Ishikawa (cell line): Measurements from ENCODE around the gene ALMS1.

Source experiments
- CEBPB ChIP-seq: IDR thresholded peaks from 2 replicates; pipeline ENCODE4 v1.6.1; 2012
- CREB1 ChIP-seq: IDR thresholded peaks from 2 replicates; pipeline ENCODE4 v1.6.1; 2012; ENCODE audit warnings: low read depth
- EGR1 ChIP-seq: IDR thresholded peaks from 2 replicates; pipeline ENCODE4 v1.6.1; 2012
- EP300 ChIP-seq: IDR thresholded peaks from 2 replicates; pipeline ENCODE4 v1.6.1; 2012; ENCODE audit warnings: borderline replicate concordance
- FOXM1 ChIP-seq: IDR thresholded peaks from 2 replicates; pipeline ENCODE4 v1.6.1; 2012; ENCODE audit warnings: low read depth, borderline replicate concordance
- NFIC ChIP-seq: IDR thresholded peaks from 2 replicates; pipeline ENCODE4 v1.6.1; 2012
- RAD21 ChIP-seq: IDR thresholded peaks from 2 replicates; pipeline ENCODE4 v1.6.1; 2012; ENCODE audit warnings: low read depth
- TAF1 ChIP-seq: IDR thresholded peaks from 2 replicates; pipeline ENCODE4 v1.6.1; 2012; ENCODE audit warnings: low read depth, mild to moderate bottlenecking
- TCF12 ChIP-seq: IDR thresholded peaks from 2 replicates; pipeline ENCODE4 v1.6.1; 2012; ENCODE audit warnings: low read depth
- TEAD4 ChIP-seq: IDR thresholded peaks from 2 replicates; pipeline ENCODE4 v1.6.1; 2012
- YY1 ChIP-seq: IDR thresholded peaks from 2 replicates; pipeline ENCODE4 v1.6.1; 2012; ENCODE audit warnings: low read depth
- ZBTB7A ChIP-seq: IDR thresholded peaks from 2 replicates; pipeline ENCODE4 v1.6.1; 2012; ENCODE audit warnings: low read depth
- TF ChIP-seq, protein P1 (sequence below): IDR thresholded peaks from 2 replicates; pipeline ENCODE4 v1.6.1; 2012
- TF ChIP-seq, protein P2 (sequence below): IDR thresholded peaks from 2 replicates; pipeline ENCODE4 v1.6.1; 2012; ENCODE audit warnings: low read depth, mild to moderate bottlenecking
- TF ChIP-seq, protein P3 (sequence below): IDR thresholded peaks from 2 replicates; pipeline ENCODE4 v1.6.1; 2012

ALMS1 gene

DNA sequence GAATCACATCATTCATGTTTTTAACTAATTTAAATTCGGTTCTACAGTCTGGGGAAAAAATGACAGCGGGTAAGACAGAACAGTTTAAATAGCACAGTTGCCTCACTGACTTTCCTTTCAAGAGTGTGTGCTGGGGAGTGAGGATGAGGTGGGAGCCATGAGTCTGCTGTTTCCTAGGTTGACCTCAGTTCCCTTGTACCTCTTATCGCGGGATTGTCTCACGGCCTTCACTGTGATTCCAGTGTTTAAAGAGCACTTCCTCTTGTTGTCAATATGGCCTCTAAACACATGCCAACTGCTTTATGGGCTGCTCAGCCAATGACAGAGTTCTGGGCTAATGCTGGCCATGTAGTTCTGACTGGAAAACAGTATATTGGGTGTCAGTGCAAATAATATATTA, 41.6 kb upstream of the ALMS1 start:
- TF ChIP-seq TEAD4 (no peak), NFIC (no peak), CEBPB (no peak), EGR1 (no peak), TAF1 (no peak), EP300 (no peak), RAD21 (no peak), CREB1 (no peak), ZBTB7A (no peak), YY1 (no peak), FOXM1 (no peak), TCF12 (no peak)
- TF ChIP-seq, protein P1, sequence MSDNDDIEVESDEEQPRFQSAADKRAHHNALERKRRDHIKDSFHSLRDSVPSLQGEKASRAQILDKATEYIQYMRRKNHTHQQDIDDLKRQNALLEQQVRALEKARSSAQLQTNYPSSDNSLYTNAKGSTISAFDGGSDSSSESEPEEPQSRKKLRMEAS = no peak
- TF ChIP-seq, protein P2, sequence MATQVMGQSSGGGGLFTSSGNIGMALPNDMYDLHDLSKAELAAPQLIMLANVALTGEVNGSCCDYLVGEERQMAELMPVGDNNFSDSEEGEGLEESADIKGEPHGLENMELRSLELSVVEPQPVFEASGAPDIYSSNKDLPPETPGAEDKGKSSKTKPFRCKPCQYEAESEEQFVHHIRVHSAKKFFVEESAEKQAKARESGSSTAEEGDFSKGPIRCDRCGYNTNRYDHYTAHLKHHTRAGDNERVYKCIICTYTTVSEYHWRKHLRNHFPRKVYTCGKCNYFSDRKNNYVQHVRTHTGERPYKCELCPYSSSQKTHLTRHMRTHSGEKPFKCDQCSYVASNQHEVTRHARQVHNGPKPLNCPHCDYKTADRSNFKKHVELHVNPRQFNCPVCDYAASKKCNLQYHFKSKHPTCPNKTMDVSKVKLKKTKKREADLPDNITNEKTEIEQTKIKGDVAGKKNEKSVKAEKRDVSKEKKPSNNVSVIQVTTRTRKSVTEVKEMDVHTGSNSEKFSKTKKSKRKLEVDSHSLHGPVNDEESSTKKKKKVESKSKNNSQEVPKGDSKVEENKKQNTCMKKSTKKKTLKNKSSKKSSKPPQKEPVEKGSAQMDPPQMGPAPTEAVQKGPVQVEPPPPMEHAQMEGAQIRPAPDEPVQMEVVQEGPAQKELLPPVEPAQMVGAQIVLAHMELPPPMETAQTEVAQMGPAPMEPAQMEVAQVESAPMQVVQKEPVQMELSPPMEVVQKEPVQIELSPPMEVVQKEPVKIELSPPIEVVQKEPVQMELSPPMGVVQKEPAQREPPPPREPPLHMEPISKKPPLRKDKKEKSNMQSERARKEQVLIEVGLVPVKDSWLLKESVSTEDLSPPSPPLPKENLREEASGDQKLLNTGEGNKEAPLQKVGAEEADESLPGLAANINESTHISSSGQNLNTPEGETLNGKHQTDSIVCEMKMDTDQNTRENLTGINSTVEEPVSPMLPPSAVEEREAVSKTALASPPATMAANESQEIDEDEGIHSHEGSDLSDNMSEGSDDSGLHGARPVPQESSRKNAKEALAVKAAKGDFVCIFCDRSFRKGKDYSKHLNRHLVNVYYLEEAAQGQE = no peak
- TF ChIP-seq, protein P3, sequence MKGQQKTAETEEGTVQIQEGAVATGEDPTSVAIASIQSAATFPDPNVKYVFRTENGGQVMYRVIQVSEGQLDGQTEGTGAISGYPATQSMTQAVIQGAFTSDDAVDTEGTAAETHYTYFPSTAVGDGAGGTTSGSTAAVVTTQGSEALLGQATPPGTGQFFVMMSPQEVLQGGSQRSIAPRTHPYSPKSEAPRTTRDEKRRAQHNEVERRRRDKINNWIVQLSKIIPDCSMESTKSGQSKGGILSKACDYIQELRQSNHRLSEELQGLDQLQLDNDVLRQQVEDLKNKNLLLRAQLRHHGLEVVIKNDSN = no peak

DNA sequence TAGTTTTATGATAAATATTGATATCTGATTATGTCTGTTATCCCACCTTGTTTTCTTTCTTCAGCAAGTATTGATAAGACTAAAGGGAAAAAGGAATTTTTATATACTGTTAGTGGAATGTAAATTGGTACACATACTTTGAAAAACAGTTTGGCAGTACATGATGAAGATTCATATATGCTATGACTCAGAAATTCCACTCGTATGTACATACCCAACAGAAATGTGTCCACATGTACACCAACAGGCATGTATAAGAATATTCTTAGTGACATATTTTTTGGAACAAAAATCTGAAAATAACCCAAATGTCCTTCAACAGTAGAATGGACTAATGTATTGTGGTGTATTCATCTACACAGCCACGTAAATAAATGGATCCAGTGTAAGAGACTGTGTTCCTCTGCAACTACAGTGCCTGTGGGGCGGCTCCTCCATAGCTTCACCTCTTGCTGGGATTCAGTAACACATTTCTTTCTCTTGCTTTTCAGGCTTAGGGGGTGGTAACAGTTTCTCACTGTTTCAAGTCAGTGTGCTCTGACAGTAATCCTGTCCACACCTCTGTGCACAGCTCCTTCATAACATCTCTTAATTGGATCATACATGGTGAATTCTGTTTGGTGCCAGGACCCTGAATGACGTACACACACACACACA, 35.5 kb upstream of the ALMS1 start:
- TF ChIP-seq NFIC = no peak
- TF ChIP-seq, protein P2 = no peak
- no peak for TF ChIP-seq EGR1
- no peak for TF ChIP-seq RAD21
- no peak for TF ChIP-seq CEBPB
- no peak for TF ChIP-seq CREB1
- TF ChIP-seq ZBTB7A = no peak
- TF ChIP-seq TEAD4 = no peak
- no peak for TF ChIP-seq YY1
- TF ChIP-seq, protein P3 = no peak
- TF ChIP-seq FOXM1 = no peak
- no peak for TF ChIP-seq TAF1
- TF ChIP-seq, protein P1 = no peak

DNA sequence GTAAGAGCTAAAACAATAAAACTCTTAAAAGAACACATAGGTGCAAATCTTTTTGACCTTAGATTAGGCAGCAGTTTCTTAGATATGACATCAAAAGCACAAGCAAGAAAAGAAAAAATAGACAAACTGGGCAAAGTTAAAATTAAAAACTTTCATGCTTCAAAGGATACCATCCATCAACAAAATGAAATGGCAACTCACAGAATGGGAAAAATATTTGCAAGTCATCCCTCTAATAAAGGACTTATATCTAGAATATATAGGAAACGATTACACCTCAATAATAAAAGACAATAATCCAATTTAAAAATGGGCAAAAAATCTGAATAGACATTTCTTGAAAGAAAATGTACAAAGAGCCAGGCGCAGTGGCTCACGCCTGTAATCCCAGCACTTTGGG, 29.5 kb upstream of the ALMS1 start:
- TF ChIP-seq, protein P1 = no peak
- TF ChIP-seq EP300 = no peak
- TF ChIP-seq ZBTB7A = no peak
- TF ChIP-seq RAD21 = no peak

DNA sequence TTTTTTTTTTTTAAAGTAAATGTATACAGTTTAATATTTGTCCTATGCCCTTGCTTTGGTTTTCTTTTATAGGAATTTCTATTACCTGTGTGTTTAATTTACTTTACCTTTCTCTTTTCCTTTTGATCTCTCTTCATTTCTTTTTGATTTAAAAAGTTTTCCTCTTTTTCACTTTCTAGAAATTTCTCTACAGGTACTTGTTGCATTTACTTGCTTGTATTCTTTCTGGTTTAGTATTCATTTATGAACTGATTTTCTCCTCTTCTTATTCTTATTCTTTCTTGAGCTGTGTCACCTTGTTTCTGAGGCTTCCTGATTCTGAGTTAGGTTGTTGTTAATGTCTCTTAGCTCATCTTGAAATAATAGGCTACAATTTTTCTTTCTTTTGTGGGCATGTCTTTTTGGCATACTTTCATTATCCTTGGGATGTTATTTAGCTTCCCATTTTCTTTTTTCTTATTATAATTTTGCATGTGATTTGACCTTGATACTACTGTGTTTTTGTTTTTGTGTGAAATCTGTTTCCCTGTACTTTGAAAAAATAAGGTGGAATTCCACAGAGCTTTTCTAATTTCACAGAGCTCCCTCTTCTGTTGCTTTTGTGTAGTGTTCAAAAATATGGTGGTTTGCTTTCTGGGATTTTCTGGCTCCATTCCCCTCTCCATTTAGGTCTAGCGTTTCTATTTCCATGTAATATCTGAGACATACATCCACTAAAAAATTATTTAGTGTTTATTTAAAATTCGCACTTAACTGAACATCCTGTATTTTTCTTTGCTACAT, 25.5 kb upstream of the ALMS1 start:
- TF ChIP-seq NFIC = no peak
- no peak for TF ChIP-seq TEAD4
- peak; percentile 55 for TF ChIP-seq RAD21
- no peak for TF ChIP-seq CREB1
- no peak for TF ChIP-seq EGR1

DNA sequence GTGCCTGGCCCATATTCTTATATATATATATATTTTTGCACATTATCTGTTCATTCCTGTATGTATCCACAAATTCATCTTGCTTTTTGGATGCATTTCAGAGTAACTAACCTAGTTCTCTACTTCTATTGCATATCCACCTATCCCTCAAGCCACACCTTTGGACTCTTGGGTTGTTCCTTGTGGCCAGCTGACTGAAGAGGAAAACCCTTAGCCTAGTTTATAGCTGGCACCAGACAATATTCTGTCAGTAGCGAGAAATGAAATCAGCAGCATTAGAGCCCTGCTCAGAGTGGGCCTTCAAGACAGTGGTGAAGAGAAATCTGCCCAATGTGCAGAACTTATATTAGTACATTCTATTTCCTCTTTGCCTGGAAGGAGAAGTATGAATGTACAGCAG, 19.6 kb upstream of the ALMS1 start:
- TF ChIP-seq, protein P3 = no peak
- TF ChIP-seq TEAD4 (no peak), TCF12 (no peak), TAF1 (no peak), ZBTB7A (no peak)
- TF ChIP-seq, protein P2 = no peak
